K562 (cell line): ENCODE data around the gene GRIK5. TPM values are rescaled to one million over a fixed set of nuclear protein-coding genes. Genes with fewer than 3 reads are reported as not detected.
A peak's percentile ranks its signal among the peaks of the same experiment; 100 is the strongest.

Experiments used
- CHD2 ChIP-seq: IDR thresholded peaks from 2 replicates; pipeline ENCODE4 v1.6.1; 2011; ENCODE audit warnings: low read depth, low read length
- EHMT2 ChIP-seq: fragments of 450-650 bp; IDR thresholded peaks from 2 replicates; pipeline ENCODE4 v1.6.1; 2018; ENCODE audit warnings: antibody characterized with exemption
- FOXM1 ChIP-seq, 2 experiments: fragments of 450-650 bp in 1 of 2; sonication (generic) in 1 of 2; formaldehyde crosslinking in 1 of 2; IDR thresholded peaks; 2 replicates each; pipeline versions ENCODE4 v1.6.1 to v1.9.0; 2017 to 2022; ENCODE audit warnings: low read depth in 2 of 2, mild to moderate bottlenecking in 2 of 2, missing genetic modification reagents in 1 of 2, moderate library complexity in 1 of 2
- ID3 ChIP-seq, 2 experiments: fragments of 250-450 bp in 1 of 2; fragments of 450-650 bp in 1 of 2; sonication (Bioruptor Pico) in 1 of 2; IDR thresholded peaks; 2 replicates each; pipeline versions ENCODE4 v1.6.1 to v1.8.0; 2016 to 2021; ENCODE audit warnings: mild to moderate bottlenecking in 2 of 2, moderate library complexity in 2 of 2, missing compliant biosample characterization in 1 of 2, missing genetic modification characterization in 1 of 2
- NCOA6 ChIP-seq: fragments of 450-650 bp; IDR thresholded peaks from 2 replicates; pipeline ENCODE4 v1.6.1; 2017; ENCODE audit warnings: mild to moderate bottlenecking
- NFXL1 ChIP-seq: fragments of 450-650 bp; formaldehyde crosslinking; IDR thresholded peaks from 2 replicates; pipeline ENCODE4 v1.4.0; 2021; ENCODE audit warnings: mild to moderate bottlenecking
- RBFOX2 ChIP-seq: fragments of 200-400 bp; formaldehyde crosslinking; IDR thresholded peaks from 2 replicates; pipeline ENCODE4 v1.6.1; 2017; ENCODE audit warnings: low read depth, mild to moderate bottlenecking, low read length, moderate library complexity
- RBM15 ChIP-seq: fragments of 200-400 bp; formaldehyde crosslinking; IDR thresholded peaks from 2 replicates; pipeline ENCODE4 v1.6.1; 2018; ENCODE audit warnings: mild to moderate bottlenecking, low read length, moderate library complexity; ENCODE audit not compliant: insufficient read depth
- ZBTB9 ChIP-seq: fragments of 450-650 bp; formaldehyde crosslinking; IDR thresholded peaks from 2 replicates; pipeline ENCODE4 v1.4.0; 2020; ENCODE audit warnings: mild to moderate bottlenecking, moderate library complexity
- ZNF407 ChIP-seq: fragments of 450-650 bp; IDR thresholded peaks from 2 replicates; pipeline ENCODE4 v1.6.1; 2016; ENCODE audit warnings: low read depth
- ZNF764 ChIP-seq: fragments of 250-450 bp; sonication (Bioruptor Pico); IDR thresholded peaks from 2 replicates; pipeline ENCODE4 v1.4.0; 2020; ENCODE audit warnings: low read depth, mild to moderate bottlenecking, moderate library complexity
- ZNF780A ChIP-seq: fragments of 250-450 bp; sonication (Bioruptor Pico); IDR thresholded peaks from 2 replicates; pipeline ENCODE4 v1.5.0; 2021; ENCODE audit warnings: mild to moderate bottlenecking
- polyA plus RNA-seq, 8 experiments: library from polyadenylated mRNA; depleted of rRNA in 4 of 8; stranded (reverse) in 5 of 8; unstranded in 3 of 8; fragments of >200 nt; fragmentation: Nextera tagmentation in 2 of 8; fragmentation: Illumina TruSeq in 1 of 8; extraction: Ambion mirVana in 2 of 8; extraction: Trizol in 1 of 8; gene quantifications; 2 replicates each; pipeline versions ENCODE4 v1.2.1 to v1.2.3, GENCODE V29; 2011 to 2014; ENCODE audit warnings: inconsistent platforms in 1 of 8, missing spikeins in 1 of 8
- total RNA-seq, 7 experiments: library from RNA; depleted of rRNA in 6 of 7; stranded (reverse); fragments of >200 nt in 6 of 7; fragmentation: Illumina TruSeq in 2 of 7; extraction: Trizol in 2 of 7; gene quantifications; 2 replicates each; pipeline versions ENCODE4 v1.2.1 to v1.2.3, GENCODE V29; 2011 to 2021; ENCODE audit warnings: low replicate concordance in 1 of 7
- TF ChIP-seq, protein P1 (sequence below), 3 experiments: IDR thresholded peaks in 2 of 3; conservative IDR thresholded peaks in 1 of 3; 2 replicates each; pipeline ENCODE4 v1.5.1; 2011 to 2012; ENCODE audit warnings: low read length in 3 of 3, mild to moderate bottlenecking in 3 of 3, control low read depth in 2 of 3, improper control_type of control experiment in 1 of 3, inconsistent platforms in 1 of 3, low read depth in 1 of 3, mixed read lengths in 1 of 3, moderate library complexity in 1 of 3; ENCODE audit not compliant: insufficient read depth in 2 of 3

GRIK5 gene
- total and polyA plus RNA-seq, 9 of the 15 experiments (the other 6 are each of a cell fraction or from before 2014, with no cell fraction given) = 0.04 to 0.55 (median 0.27) TPM; not detected in 2

DNA sequence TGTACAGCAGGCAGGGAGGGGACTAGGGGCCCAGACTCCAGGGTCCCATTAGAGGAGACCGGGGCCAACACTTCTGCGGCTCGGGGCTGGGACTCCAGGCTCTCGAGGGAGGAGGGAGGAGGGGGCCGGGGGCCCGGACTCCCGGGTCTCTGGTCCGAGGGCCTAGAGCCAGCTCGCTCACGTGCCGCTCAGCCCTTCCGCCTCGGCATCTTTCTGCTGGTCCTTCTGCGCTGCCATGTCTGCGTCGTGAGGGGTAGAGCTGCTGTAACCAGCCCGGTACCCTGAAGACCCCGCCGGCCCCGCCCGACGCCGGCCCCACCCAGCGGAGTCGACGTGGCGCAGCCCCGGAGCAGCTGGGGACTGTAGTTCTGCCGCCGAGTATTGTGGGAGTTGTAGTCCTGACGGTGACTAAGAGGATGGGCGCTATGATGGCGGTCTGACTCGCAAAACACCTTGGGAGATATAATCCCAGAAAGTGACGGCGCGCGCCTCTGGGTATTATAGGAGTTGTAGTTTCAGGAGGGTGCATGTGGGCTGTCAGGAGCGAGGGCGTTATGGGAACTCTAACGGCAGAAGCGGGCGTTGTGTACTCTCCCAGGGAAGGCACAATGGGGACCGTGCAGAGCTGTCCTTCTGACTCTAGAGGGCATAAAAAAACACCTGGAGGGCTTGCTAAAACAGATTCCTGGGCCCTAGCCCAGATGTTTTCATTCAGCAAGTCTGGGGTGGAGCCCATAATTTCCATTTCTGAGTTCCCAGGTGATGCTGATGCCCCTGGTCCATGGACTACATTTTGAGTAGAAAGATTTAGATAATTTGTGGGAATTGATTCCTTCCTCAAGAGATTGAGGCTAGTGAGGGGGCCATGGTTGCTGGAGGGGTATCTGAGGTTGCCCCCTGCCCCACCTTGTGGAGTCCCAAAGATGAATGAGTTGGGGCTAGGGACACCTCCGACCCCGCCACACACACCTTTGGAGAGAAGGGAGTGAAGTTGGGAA, 110.7 kb downstream of the GRIK5 start, which contains the start of gene RABAC1 (continued):
- TF ChIP-seq ZBTB9 (CRISPR knock-in tag) (no peak), RBFOX2 (peak; percentile 62), ZNF407 (no peak), NCOA6 (peak; percentile 67; the same call in 1 of the 2 replicates), RBM15 (no peak), CHD2 (peak; percentile 36; the same call in 1 of the 2 replicates), NFXL1 (CRISPR knock-in tag) (no peak), FOXM1 (IDR thresholded peaks at IDR 0.05; ENCODE audit: low read depth) (no peak; the same call in 1 of the 2 replicates), FOXM1 (CRISPR knock-in tag; IDR thresholded peaks at IDR 0.05; ENCODE audit: low read depth) (no peak), ID3 (CRISPR knock-in tag; IDR thresholded peaks at IDR 0.05) (no peak), ID3 (tag; IDR thresholded peaks at IDR 0.05) (no peak), ZNF780A (no peak), EHMT2 (no peak), ZNF764 (CRISPR knock-in tag) (no peak)
- TF ChIP-seq, protein P1, sequence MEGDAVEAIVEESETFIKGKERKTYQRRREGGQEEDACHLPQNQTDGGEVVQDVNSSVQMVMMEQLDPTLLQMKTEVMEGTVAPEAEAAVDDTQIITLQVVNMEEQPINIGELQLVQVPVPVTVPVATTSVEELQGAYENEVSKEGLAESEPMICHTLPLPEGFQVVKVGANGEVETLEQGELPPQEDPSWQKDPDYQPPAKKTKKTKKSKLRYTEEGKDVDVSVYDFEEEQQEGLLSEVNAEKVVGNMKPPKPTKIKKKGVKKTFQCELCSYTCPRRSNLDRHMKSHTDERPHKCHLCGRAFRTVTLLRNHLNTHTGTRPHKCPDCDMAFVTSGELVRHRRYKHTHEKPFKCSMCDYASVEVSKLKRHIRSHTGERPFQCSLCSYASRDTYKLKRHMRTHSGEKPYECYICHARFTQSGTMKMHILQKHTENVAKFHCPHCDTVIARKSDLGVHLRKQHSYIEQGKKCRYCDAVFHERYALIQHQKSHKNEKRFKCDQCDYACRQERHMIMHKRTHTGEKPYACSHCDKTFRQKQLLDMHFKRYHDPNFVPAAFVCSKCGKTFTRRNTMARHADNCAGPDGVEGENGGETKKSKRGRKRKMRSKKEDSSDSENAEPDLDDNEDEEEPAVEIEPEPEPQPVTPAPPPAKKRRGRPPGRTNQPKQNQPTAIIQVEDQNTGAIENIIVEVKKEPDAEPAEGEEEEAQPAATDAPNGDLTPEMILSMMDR (IDR thresholded peaks at IDR 0.05 in 2 of 3, conservative IDR thresholded peaks at IDR 0.05 in 1 of 3; ENCODE audit: insufficient read depth in 2 of 3, low read depth in 1 of 3, low read length in 3 of 3) = peak; percentile 51 to 60 (median 59)
